GM23338 (cell line): ENCODE measurements around the gene IARS2. TPM values are rescaled to one million over a fixed set of nuclear protein-coding genes. Genes with fewer than 3 reads are reported as not detected.

Experiments
- ATAC-seq: fragments of 200-7000 bp; cut with Tn5 transposase; 3 replicates; pipeline ENCODE4 v1.9.1; 2020
- DNase-seq: peaks from one replicate; pipeline ENCODE4 v3.0.0-alpha.2; 2015; ENCODE audit warnings: low spot score
- H2AFZ ChIP-seq: fragments of 200-600 bp; sonication (generic); 2 replicates; pipeline ENCODE4 v1.8.0; 2016; ENCODE audit warnings: antibody characterized with exemption, mild to moderate bottlenecking, moderate library complexity
- H3F3A ChIP-seq: fragments of 200-600 bp; sonication (generic); replicated peaks from 2 replicates; pipeline ENCODE4 v1.8.0; 2017; ENCODE audit warnings: antibody characterized with exemption, mixed run types, low read depth
- H3K27ac ChIP-seq: fragments of 200-600 bp; sonication (generic); 2 replicates; pipeline ENCODE4 v1.6.1; 2016; ENCODE audit warnings: low read depth
- H3K27me3 ChIP-seq: fragments of 200-600 bp; sonication (generic); 2 replicates; pipeline ENCODE4 v1.8.0; 2016; ENCODE audit warnings: mild to moderate bottlenecking, mixed run types, moderate library complexity; ENCODE audit not compliant: insufficient read depth
- H3K36me3 ChIP-seq: fragments of 200-600 bp; sonication (generic); 2 replicates; pipeline ENCODE4 v1.8.0; 2016; ENCODE audit warnings: mild to moderate bottlenecking; ENCODE audit not compliant: insufficient read depth
- H3K4me1 ChIP-seq: fragments of 200-600 bp; sonication (generic); 2 replicates; pipeline ENCODE4 v1.8.0; 2016; ENCODE audit warnings: mild to moderate bottlenecking, moderate library complexity; ENCODE audit not compliant: insufficient read depth
- H3K4me2 ChIP-seq: fragments of 200-600 bp; sonication (generic); 2 replicates; pipeline ENCODE4 v1.7.1; 2017; ENCODE audit warnings: mixed run types
- H3K4me3 ChIP-seq: fragments of 200-600 bp; sonication (generic); 2 replicates; pipeline ENCODE4 v1.6.1; 2016; ENCODE audit warnings: mixed run types
- H3K79me2 ChIP-seq: fragments of 200-600 bp; sonication (generic); replicated peaks from 2 replicates; pipeline ENCODE4 v1.8.0; 2017; ENCODE audit warnings: mild to moderate bottlenecking; ENCODE audit not compliant: insufficient read depth
- H3K9me2 ChIP-seq: fragments of 200-600 bp; sonication (generic); 2 replicates; pipeline ENCODE4 v1.8.0; 2017; ENCODE audit not compliant: insufficient read depth
- H4K20me1 ChIP-seq: fragments of 200-600 bp; sonication (generic); replicated peaks from 2 replicates; pipeline ENCODE4 v1.8.0; 2017; ENCODE audit warnings: mild to moderate bottlenecking; ENCODE audit not compliant: insufficient read depth
- H3K27ac Mint-ChIP-seq: 2 replicates; pipeline ENCODE4 v1.8.0; 2020; ENCODE audit warnings: inconsistent platforms, mild to moderate bottlenecking, moderate library complexity, mixed read lengths
- H3K27me3 Mint-ChIP-seq: 3 replicates; pipeline ENCODE4 v1.8.0; 2022; ENCODE audit warnings: low read depth, mild to moderate bottlenecking, moderate library complexity, mixed read lengths, inconsistent platforms; ENCODE audit not compliant: insufficient read depth, poor library complexity
- H3K36me3 Mint-ChIP-seq: 3 replicates; pipeline ENCODE4 v1.8.0; 2021; ENCODE audit warnings: low read depth, mild to moderate bottlenecking, inconsistent platforms, moderate library complexity, mixed read lengths
- H3K4me1 Mint-ChIP-seq: 3 replicates; pipeline ENCODE4 v1.8.0; 2020; ENCODE audit warnings: mild to moderate bottlenecking, inconsistent platforms, mixed read lengths
- H3K4me3 Mint-ChIP-seq: 3 replicates; pipeline ENCODE4 v1.8.0; 2021; ENCODE audit warnings: moderate library complexity, mild to moderate bottlenecking, inconsistent platforms, mixed read lengths
- H3K9me3 Mint-ChIP-seq: 3 replicates; pipeline ENCODE4 v1.8.0; 2020; ENCODE audit warnings: moderate library complexity, mild to moderate bottlenecking, inconsistent platforms, mixed read lengths
- CREB1 ChIP-seq: fragments of 250-450 bp; sonication (Bioruptor Pico); IDR thresholded peaks from 2 replicates; pipeline ENCODE4 v1.5.0; 2020; ENCODE audit warnings: low read depth, mild to moderate bottlenecking, moderate library complexity
- EZH2 ChIP-seq: fragments of 200-600 bp; sonication (generic); IDR thresholded peaks from one replicate; pipeline ENCODE4 v1.8.0; 2017; ENCODE audit warnings: antibody characterized with exemption, mild to moderate bottlenecking, low read depth; ENCODE audit not compliant: unreplicated experiment
- EZH2phosphoT487 ChIP-seq: fragments of 200-600 bp; sonication (generic); IDR thresholded peaks from one replicate; pipeline ENCODE4 v1.8.1; 2018; ENCODE audit warnings: antibody characterized with exemption; ENCODE audit not compliant: unreplicated experiment
- JUNB ChIP-seq: IDR thresholded peaks from one replicate; pipeline ENCODE4 v1.6.1; 2016; ENCODE audit warnings: antibody characterized with exemption; ENCODE audit not compliant: unreplicated experiment
- NANOG ChIP-seq: IDR thresholded peaks from 2 replicates; pipeline ENCODE4 v1.6.1; 2016; ENCODE audit warnings: antibody characterized with exemption, borderline replicate concordance
- POLR2AphosphoS5 ChIP-seq: IDR thresholded peaks from 2 replicates; pipeline ENCODE4 v1.6.1; 2016; ENCODE audit warnings: antibody characterized with exemption, low read depth
- REST ChIP-seq: IDR thresholded peaks from one replicate; pipeline ENCODE4 v1.6.1; 2018; ENCODE audit warnings: antibody characterized with exemption; ENCODE audit not compliant: unreplicated experiment
- STAT1 ChIP-seq: IDR thresholded peaks from one replicate; pipeline ENCODE4 v1.6.1; 2016; ENCODE audit warnings: antibody characterized with exemption; ENCODE audit not compliant: unreplicated experiment
- ZNF114 ChIP-seq: fragments of 250-450 bp; sonication (Bioruptor Pico); IDR thresholded peaks from 2 replicates; pipeline ENCODE4 v1.5.0; 2020; ENCODE audit warnings: mild to moderate bottlenecking, moderate library complexity
- ZNF331 ChIP-seq: fragments of 250-450 bp; sonication (Bioruptor Pico); IDR thresholded peaks from 2 replicates; pipeline ENCODE4 v1.5.0; 2020; ENCODE audit warnings: low read depth, mild to moderate bottlenecking, moderate library complexity
- polyA plus RNA-seq: library from polyadenylated mRNA; unstranded; fragments of >200 nt; fragmentation: Nextera tagmentation; extraction: Ambion mirVana; gene quantifications from 2 replicates; pipeline ENCODE4 v1.2.1, GENCODE V29; 2016
- total RNA-seq: library from RNA; depleted of rRNA; stranded (reverse); fragments of >200 nt; shearing (Covaris generic); gene quantifications from 2 replicates; pipeline ENCODE4 v1.2.3, GENCODE V29; 2014
- TF ChIP-seq, protein P1 (sequence below): fragments of 250-450 bp; sonication (Bioruptor Pico); IDR thresholded peaks from 2 replicates; pipeline ENCODE4 v1.5.0; 2020; ENCODE audit warnings: mild to moderate bottlenecking, moderate library complexity

The IARS2 gene
- total and polyA plus RNA-seq, 2 experiments from 2014 or later, result 33.3 to 75.6 TPM

- H4K20me1 ChIP-seq, result no peaks in the 10 kb centered on the region
- H3K27ac ChIP-seq, result peak overlapping the region; percentile 36; the same call in 1 of the 2 replicates
- TF ChIP-seq REST (no peak), ZNF114 (CRISPR knock-in tag) (no peak), EZH2 (no peak), NANOG (no peak), JUNB (no peak), CREB1 (CRISPR knock-in tag) (no peak), POLR2AphosphoS5 (no peak), ZNF331 (CRISPR knock-in tag) (no peak), STAT1 (no peak), EZH2phosphoT487 (no peak)
- TF ChIP-seq, protein P1, sequence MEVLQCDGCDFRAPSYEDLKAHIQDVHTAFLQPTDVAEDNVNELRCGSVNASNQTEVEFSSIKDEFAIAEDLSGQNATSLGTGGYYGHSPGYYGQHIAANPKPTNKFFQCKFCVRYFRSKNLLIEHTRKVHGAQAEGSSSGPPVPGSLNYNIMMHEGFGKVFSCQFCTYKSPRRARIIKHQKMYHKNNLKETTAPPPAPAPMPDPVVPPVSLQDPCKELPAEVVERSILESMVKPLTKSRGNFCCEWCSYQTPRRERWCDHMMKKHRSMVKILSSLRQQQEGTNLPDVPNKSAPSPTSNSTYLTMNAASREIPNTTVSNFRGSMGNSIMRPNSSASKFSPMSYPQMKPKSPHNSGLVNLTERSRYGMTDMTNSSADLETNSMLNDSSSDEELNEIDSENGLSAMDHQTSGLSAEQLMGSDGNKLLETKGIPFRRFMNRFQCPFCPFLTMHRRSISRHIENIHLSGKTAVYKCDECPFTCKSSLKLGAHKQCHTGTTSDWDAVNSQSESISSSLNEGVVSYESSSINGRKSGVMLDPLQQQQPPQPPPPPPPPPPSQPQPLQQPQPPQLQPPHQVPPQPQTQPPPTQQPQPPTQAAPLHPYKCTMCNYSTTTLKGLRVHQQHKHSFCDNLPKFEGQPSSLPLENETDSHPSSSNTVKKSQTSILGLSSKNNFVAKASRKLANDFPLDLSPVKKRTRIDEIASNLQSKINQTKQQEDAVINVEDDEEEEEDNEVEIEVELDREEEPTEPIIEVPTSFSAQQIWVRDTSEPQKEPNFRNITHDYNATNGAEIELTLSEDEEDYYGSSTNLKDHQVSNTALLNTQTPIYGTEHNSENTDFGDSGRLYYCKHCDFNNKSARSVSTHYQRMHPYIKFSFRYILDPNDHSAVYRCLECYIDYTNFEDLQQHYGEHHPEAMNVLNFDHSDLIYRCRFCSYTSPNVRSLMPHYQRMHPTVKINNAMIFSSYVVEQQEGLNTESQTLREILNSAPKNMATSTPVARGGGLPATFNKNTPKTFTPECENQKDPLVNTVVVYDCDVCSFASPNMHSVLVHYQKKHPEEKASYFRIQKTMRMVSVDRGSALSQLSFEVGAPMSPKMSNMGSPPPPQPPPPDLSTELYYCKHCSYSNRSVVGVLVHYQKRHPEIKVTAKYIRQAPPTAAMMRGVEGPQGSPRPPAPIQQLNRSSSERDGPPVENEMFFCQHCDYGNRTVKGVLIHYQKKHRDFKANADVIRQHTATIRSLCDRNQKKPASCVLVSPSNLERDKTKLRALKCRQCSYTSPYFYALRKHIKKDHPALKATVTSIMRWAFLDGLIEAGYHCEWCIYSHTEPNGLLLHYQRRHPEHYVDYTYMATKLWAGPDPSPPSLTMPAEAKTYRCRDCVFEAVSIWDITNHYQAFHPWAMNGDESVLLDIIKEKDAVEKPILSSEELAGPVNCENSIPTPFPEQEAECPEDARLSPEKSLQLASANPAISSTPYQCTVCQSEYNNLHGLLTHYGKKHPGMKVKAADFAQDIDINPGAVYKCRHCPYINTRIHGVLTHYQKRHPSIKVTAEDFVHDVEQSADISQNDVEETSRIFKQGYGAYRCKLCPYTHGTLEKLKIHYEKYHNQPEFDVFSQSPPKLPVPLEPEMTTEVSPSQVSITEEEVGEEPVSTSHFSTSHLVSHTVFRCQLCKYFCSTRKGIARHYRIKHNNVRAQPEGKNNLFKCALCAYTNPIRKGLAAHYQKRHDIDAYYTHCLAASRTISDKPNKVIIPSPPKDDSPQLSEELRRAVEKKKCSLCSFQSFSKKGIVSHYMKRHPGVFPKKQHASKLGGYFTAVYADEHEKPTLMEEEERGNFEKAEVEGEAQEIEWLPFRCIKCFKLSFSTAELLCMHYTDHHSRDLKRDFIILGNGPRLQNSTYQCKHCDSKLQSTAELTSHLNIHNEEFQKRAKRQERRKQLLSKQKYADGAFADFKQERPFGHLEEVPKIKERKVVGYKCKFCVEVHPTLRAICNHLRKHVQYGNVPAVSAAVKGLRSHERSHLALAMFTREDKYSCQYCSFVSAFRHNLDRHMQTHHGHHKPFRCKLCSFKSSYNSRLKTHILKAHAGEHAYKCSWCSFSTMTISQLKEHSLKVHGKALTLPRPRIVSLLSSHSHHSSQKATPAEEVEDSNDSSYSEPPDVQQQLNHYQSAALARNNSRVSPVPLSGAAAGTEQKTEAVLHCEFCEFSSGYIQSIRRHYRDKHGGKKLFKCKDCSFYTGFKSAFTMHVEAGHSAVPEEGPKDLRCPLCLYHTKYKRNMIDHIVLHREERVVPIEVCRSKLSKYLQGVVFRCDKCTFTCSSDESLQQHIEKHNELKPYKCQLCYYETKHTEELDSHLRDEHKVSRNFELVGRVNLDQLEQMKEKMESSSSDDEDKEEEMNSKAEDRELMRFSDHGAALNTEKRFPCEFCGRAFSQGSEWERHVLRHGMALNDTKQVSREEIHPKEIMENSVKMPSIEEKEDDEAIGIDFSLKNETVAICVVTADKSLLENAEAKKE (CRISPR knock-in tag), result no peak
- H3K4me1 ChIP-seq, result peaks cover 5% of the 10 kb centered on the region; the same call in 1 of the 2 replicates
- H3K27me3 ChIP-seq, result no peaks in the 10 kb centered on the region
- peaks cover 7% of the 10 kb centered on the region; the same call in 2 of the 3 replicates for H3K4me1 Mint-ChIP-seq
- no peak for DNase-seq
- no peaks in the 10 kb centered on the region for H3F3A ChIP-seq
- no peak for ATAC-seq
- H3K9me2 ChIP-seq, result no peaks in the 10 kb centered on the region
- H3K27ac Mint-ChIP-seq, result peak overlapping the region; percentile 59
- peaks cover 9% of the 10 kb centered on the region; the same call in 2 of the 3 replicates for H3K36me3 Mint-ChIP-seq
- no peak overlapping the region for H3K4me3 Mint-ChIP-seq
- no peaks in the 10 kb centered on the region for H3K79me2 ChIP-seq
- H2AFZ ChIP-seq, result no peak overlapping the region
- H3K4me3 ChIP-seq, result no peak overlapping the region
- no peaks in the 10 kb centered on the region for H3K9me3 Mint-ChIP-seq
- no peaks in the 10 kb centered on the region; the same call in 1 of the 2 replicates for H3K36me3 ChIP-seq
- H3K27me3 Mint-ChIP-seq, result peaks cover 1% of the 10 kb centered on the region
- H3K4me2 ChIP-seq, result no peak overlapping the region
Observed at GRCh38 chr1:220124542-220124941, 30.6 kb downstream of the IARS2 start.
